Measurements from ENCODE around the gene PKP4.

The PKP4 gene

GRCh38 chr2:158603986-158604385 is 147.2 kb downstream of the PKP4 start:
- no peak for DNase-seq

GRCh38 chr2:158610059-158610458 is 153.3 kb downstream of the PKP4 start:
- no peak for DNase-seq

GRCh38 chr2:158616480-158617000 is 159.8 kb downstream of the PKP4 start:
- DNase-seq, result no peak

- DNase-seq, result no peak
These were observed 162.2 kb downstream of the PKP4 start for GRCh38 chr2:158618891-158619490.

- DNase-seq, result peak; percentile 6
These were observed 162.7 kb downstream of the PKP4 start for GRCh38 chr2:158619496-158619895.

- DNase-seq, result no peak
These were observed 163.9 kb downstream of the PKP4 start for GRCh38 chr2:158620656-158621055.

- DNase-seq, result no peak
These were observed 167.4 kb downstream of the PKP4 start for GRCh38 chr2:158624071-158624667.

- DNase-seq, result no peak
These were observed 168.2 kb downstream of the PKP4 start for GRCh38 chr2:158624961-158625360.

- DNase-seq, result no peak
These were observed 172.4 kb downstream of the PKP4 start for GRCh38 chr2:158629116-158629515.

GRCh38 chr2:158633261-158633660 is 176.5 kb downstream of the PKP4 start:
- DNase-seq, result no peak

GRCh38 chr2:158634627-158635026 is 177.9 kb downstream of the PKP4 start:
- no peak for DNase-seq

- DNase-seq, result no peak
These were observed 179.3 kb downstream of the PKP4 start for GRCh38 chr2:158635961-158636601.

GRCh38 chr2:158637357-158637756 is 180.6 kb downstream of the PKP4 start:
- no peak for DNase-seq

- no peak for DNase-seq
These were observed 187.4 kb downstream of the PKP4 start for GRCh38 chr2:158644139-158644538.

- DNase-seq, result no peak
These were observed 188.5 kb downstream of the PKP4 start for GRCh38 chr2:158645299-158645698.

- no peak for DNase-seq
These were observed 190.9 kb downstream of the PKP4 start for GRCh38 chr2:158647436-158648231.

GRCh38 chr2:158649846-158650245 is 193.1 kb downstream of the PKP4 start:
- no peak for DNase-seq

GRCh38 chr2:158650646-158651357 is 194.1 kb downstream of the PKP4 start:
- DNase-seq, result no peak

GRCh38 chr2:158651358-158652057 is 194.8 kb downstream of the PKP4 start:
- DNase-seq, result no peak

- DNase-seq, result no peak
These were observed 198.9 kb downstream of the PKP4 start for GRCh38 chr2:158655628-158656027.

- no peak for DNase-seq
These were observed 199.9 kb downstream of the PKP4 start for GRCh38 chr2:158656492-158657229.
